GM19452 (cell line): ENCODE data around the gene SLC12A3.

Experiments
- ATAC-seq: cut with Tn5 transposase; IDR thresholded peaks from one replicate; pipeline ENCODE4 v1.9.1; 2021; ENCODE audit not compliant: unreplicated experiment

The SLC12A3 gene

GRCh38 chr16:56848029-56848936 lies 16.7 kb upstream of the SLC12A3 start:
- no peak for ATAC-seq

GRCh38 chr16:56848955-56849689 lies 15.9 kb upstream of the SLC12A3 start:
- ATAC-seq, result no peak

- no peak for ATAC-seq
These were observed 15.0 kb upstream of the SLC12A3 start for GRCh38 chr16:56849690-56850680.

- ATAC-seq, result no peak
These were observed 13.2 kb upstream of the SLC12A3 start for GRCh38 chr16:56851671-56852400.

- ATAC-seq, result no peak
These were observed 12.6 kb upstream of the SLC12A3 start for GRCh38 chr16:56852401-56852730.

- ATAC-seq, result no peak
These were observed 12.0 kb upstream of the SLC12A3 start for GRCh38 chr16:56852968-56853367.

GRCh38 chr16:56855201-56855600 lies 9.8 kb upstream of the SLC12A3 start:
- no peak for ATAC-seq

- ATAC-seq, result no peak
These were observed 9.1 kb upstream of the SLC12A3 start for GRCh38 chr16:56855946-56856345.

- no peak for ATAC-seq
These were observed 8.0 kb upstream of the SLC12A3 start for GRCh38 chr16:56856876-56857447.

- ATAC-seq, result no peak
These were observed 6.6 kb upstream of the SLC12A3 start for GRCh38 chr16:56858374-56858773.

- ATAC-seq, result no peak
These were observed 5.4 kb upstream of the SLC12A3 start for GRCh38 chr16:56859636-56860035.

GRCh38 chr16:56860226-56861020 lies 4.6 kb upstream of the SLC12A3 start:
- peak; percentile 87 for ATAC-seq

GRCh38 chr16:56861092-56861610 lies 3.9 kb upstream of the SLC12A3 start:
- no peak for ATAC-seq

- ATAC-seq, result no peak
These were observed 3.3 kb upstream of the SLC12A3 start for GRCh38 chr16:56861756-56862155.

GRCh38 chr16:56862776-56863175 lies 2.2 kb upstream of the SLC12A3 start:
- no peak for ATAC-seq

GRCh38 chr16:56865394-56866062 lies 521 bp downstream of the SLC12A3 start:
- no peak for ATAC-seq

- no peak for ATAC-seq
These were observed 2.2 kb downstream of the SLC12A3 start for GRCh38 chr16:56866955-56867830.
